ENCODE measurements around the gene PHACTR1. TPM values are rescaled to one million over a fixed set of nuclear protein-coding genes. Genes with fewer than 3 reads are reported as not detected.

The PHACTR1 gene
- total RNA-seq, 2 donors from 2014 or later, result 1.3 to 4.3 TPM

DNA sequence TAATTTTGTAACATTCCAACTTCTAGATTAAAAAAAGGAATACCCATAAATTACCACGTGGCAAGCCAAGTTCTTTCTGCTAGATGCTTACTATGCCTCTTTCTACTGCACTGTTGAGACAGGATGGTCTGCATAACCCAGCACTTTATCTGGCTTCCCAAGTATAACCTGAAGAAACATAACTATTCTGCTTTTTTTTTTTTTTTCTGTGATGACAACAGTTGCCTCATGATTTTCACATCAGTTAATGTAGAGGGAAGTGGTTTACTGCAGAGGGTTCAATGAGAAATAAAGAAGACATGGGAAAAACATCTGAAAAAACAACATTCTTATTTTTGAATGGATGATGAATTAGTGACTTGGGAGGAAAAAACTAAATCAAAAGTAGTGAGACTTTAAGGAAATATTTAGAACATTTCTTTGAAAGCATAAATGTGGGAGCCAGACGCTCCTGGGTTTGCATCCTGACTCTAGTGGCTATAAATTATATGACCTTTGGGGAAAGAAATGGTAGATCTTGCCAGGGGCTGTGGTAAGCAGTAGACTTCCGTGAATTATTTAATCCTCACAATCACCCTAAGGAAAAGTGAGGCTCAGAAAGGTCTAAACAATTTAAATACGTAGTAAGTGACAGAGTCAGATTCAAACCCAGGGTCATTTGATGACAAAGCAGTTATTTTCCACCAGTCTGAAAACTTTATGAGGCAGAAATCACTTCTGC is 230.7 kb downstream of the PHACTR1 start:
- Histone ChIP-seq H3K9me3 (no peaks in the 10 kb centered on the region), H3K27ac (no peak overlapping the region), H3K36me3 (no peaks in the 10 kb centered on the region), H3K4me1 (replicated peaks) (no peaks in the 10 kb centered on the region), H3K4me3 (no peak overlapping the region), H3K27me3 (replicated peaks; ENCODE audit: insufficient read depth) (no peaks in the 10 kb centered on the region)
- no peak for DNase-seq (ENCODE audit: low spot score)
- whole genome bisulfite sequencing, result 80% methylated on average over 4 of the region's 4 CpGs
- TF ChIP-seq POLR2AphosphoS5 (IDR thresholded peaks at IDR 0.05) (no peak), POLR2A (IDR thresholded peaks at IDR 0.05) (no peak), CTCF (IDR thresholded peaks at IDR 0.05) (no peak)
- intact Hi-C loops (cut with DNase I), result no loop called here

- 95% methylated on average over 1 of the region's 1 CpG for WGBS
- no peak for TF ChIP-seq POLR2AphosphoS5 (IDR thresholded peaks at IDR 0.05)
- TF ChIP-seq POLR2A (IDR thresholded peaks at IDR 0.05), result no peak
- no peak for TF ChIP-seq CTCF (IDR thresholded peaks at IDR 0.05)
- H3K4me3 ChIP-seq, result no peak overlapping the region
- DNase-seq (ENCODE audit: low spot score), result no peak
- no peak overlapping the region for H3K27ac ChIP-seq
- no peaks in the 10 kb centered on the region for H3K4me1 ChIP-seq (replicated peaks)
- H3K27me3 ChIP-seq (replicated peaks; ENCODE audit: insufficient read depth), result no peaks in the 10 kb centered on the region
- H3K36me3 ChIP-seq, result no peaks in the 10 kb centered on the region
- intact Hi-C loops (cut with DNase I), result no loop called here
- no peaks in the 10 kb centered on the region for H3K9me3 ChIP-seq
These were observed 231.4 kb downstream of the PHACTR1 start for GRCh38 chr6:12947967-12948366.

DNA sequence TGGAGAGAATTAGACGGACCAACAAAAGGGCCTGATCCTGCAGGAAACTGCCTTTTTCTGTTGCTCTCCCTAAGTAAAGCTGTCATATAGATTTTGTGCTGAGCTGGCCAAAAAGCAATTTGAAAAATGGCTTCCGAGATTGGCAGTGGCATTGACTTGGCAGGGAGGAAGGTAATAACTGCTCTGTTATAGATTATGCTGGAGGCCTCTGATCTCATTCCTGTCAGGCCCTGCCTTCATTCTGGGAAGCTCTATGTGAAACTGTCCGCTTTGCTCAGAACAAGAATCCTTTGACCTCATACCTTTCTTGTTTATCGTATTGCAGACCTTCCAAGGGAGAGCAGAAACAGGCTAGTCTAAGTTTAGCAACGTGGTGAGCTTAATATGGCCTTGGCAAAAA is 234.4 kb downstream of the PHACTR1 start:
- intact Hi-C loops (cut with DNase I), result no loop called here
- H3K27me3 ChIP-seq (replicated peaks; ENCODE audit: insufficient read depth), result no peaks in the 10 kb centered on the region
- TF ChIP-seq POLR2AphosphoS5 (IDR thresholded peaks at IDR 0.05) (no peak), POLR2A (IDR thresholded peaks at IDR 0.05) (no peak), CTCF (IDR thresholded peaks at IDR 0.05) (no peak)
- WGBS, result 69% methylated on average over 5 of the region's 5 CpGs
- no peak for DNase-seq (ENCODE audit: low spot score)
- H3K9me3 ChIP-seq, result no peaks in the 10 kb centered on the region
- H3K4me1 ChIP-seq (replicated peaks), result no peaks in the 10 kb centered on the region
- H3K36me3 ChIP-seq, result no peaks in the 10 kb centered on the region
- H3K27ac ChIP-seq, result no peak overlapping the region
- H3K4me3 ChIP-seq, result no peak overlapping the region

GRCh38 chr6:12951415-12951814 is 234.8 kb downstream of the PHACTR1 start:
- no peaks in the 10 kb centered on the region for H3K36me3 ChIP-seq
- no peak for TF ChIP-seq POLR2AphosphoS5 (IDR thresholded peaks at IDR 0.05)
- no peak for TF ChIP-seq POLR2A (IDR thresholded peaks at IDR 0.05)
- TF ChIP-seq CTCF (IDR thresholded peaks at IDR 0.05), result no peak
- no peaks in the 10 kb centered on the region for H3K9me3 ChIP-seq
- H3K27ac ChIP-seq, result no peak overlapping the region
- no peaks in the 10 kb centered on the region for H3K4me1 ChIP-seq (replicated peaks)
- no peak for DNase-seq (ENCODE audit: low spot score)
- intact Hi-C loops (cut with DNase I), result no loop called here
- H3K4me3 ChIP-seq, result no peak overlapping the region
- H3K27me3 ChIP-seq (replicated peaks; ENCODE audit: insufficient read depth), result no peaks in the 10 kb centered on the region

DNA sequence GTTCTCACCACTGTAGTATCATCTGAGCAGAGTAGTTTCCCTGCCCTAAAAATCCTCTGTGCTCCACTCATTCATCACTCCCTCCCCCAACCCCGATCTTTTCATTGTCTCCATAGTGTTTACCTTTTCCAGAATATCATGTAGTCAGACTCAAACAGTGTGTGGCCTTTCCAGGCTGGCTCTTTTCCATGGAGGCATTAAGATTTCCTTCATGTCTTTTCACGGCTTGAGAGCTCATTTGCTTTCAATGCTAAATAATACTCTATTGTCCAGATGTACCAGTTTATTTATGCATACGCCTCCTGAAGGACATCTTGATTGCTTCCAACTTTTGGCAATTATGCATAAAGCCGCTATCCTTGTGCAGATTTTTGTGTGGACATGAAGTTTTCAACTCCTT is 235.8 kb downstream of the PHACTR1 start:
- H3K36me3 ChIP-seq, result no peaks in the 10 kb centered on the region
- H3K9me3 ChIP-seq, result no peaks in the 10 kb centered on the region
- no peak overlapping the region for H3K27ac ChIP-seq
- DNase-seq (ENCODE audit: low spot score), result no peak
- no peak overlapping the region for H3K4me3 ChIP-seq
- WGBS, result 15% methylated on average over 4 of the region's 4 CpGs
- intact Hi-C loops (cut with DNase I), result no loop called here
- H3K27me3 ChIP-seq (replicated peaks; ENCODE audit: insufficient read depth), result no peaks in the 10 kb centered on the region
- H3K4me1 ChIP-seq (replicated peaks), result no peaks in the 10 kb centered on the region
- TF ChIP-seq POLR2AphosphoS5 (IDR thresholded peaks at IDR 0.05) (no peak), CTCF (IDR thresholded peaks at IDR 0.05) (no peak), POLR2A (IDR thresholded peaks at IDR 0.05) (no peak)

All from prostate gland (tissue), 2 donors.